GM19043 (cell line): ENCODE results near the gene LYSMD2.

Experiments used
- ATAC-seq: cut with Tn5 transposase; IDR thresholded peaks from one replicate; pipeline ENCODE4 v1.9.1; 2021; ENCODE audit warnings: low read depth; ENCODE audit not compliant: unreplicated experiment

LYSMD2 gene

GRCh38 chr15:51677021-51677420 lies 60.4 kb downstream of the LYSMD2 start:
- ATAC-seq: no peak

GRCh38 chr15:51675234-51675633 lies 62.2 kb downstream of the LYSMD2 start:
- no peak for ATAC-seq
